HL-60 (cell line): Measurements from ENCODE around the gene SOCS4.

Experiments used
- POLR2AphosphoS5 ChIP-seq: IDR thresholded peaks from 2 replicates; pipeline ENCODE4 v1.6.1; 2012; ENCODE audit warnings: low read depth
- TF ChIP-seq, protein P1 (sequence below): IDR thresholded peaks from one replicate; pipeline ENCODE4 v1.5.1; 2011; ENCODE audit warnings: low read length, control low read depth, inconsistent platforms; ENCODE audit not compliant: insufficient read depth

- no peak for TF ChIP-seq POLR2AphosphoS5
- TF ChIP-seq, protein P1, sequence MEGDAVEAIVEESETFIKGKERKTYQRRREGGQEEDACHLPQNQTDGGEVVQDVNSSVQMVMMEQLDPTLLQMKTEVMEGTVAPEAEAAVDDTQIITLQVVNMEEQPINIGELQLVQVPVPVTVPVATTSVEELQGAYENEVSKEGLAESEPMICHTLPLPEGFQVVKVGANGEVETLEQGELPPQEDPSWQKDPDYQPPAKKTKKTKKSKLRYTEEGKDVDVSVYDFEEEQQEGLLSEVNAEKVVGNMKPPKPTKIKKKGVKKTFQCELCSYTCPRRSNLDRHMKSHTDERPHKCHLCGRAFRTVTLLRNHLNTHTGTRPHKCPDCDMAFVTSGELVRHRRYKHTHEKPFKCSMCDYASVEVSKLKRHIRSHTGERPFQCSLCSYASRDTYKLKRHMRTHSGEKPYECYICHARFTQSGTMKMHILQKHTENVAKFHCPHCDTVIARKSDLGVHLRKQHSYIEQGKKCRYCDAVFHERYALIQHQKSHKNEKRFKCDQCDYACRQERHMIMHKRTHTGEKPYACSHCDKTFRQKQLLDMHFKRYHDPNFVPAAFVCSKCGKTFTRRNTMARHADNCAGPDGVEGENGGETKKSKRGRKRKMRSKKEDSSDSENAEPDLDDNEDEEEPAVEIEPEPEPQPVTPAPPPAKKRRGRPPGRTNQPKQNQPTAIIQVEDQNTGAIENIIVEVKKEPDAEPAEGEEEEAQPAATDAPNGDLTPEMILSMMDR = no peak
Measured at GRCh38 chr14:54979039-54979438, 48.0 kb upstream of the SOCS4 start.
